HAP-1 (cell line): Measurements from ENCODE around the gene TAS2R60.
"Not testable (repeated sequence)": the region's sequence is repeated elsewhere in the genome, so short reads cannot be mapped to it uniquely, and the experiment has no call there.

Experiments used
- DNase-seq, 2 experiments: peaks; one replicate each; pipeline ENCODE4 v3.0.0-alpha.2; 2016 to 2020; ENCODE audit warnings: low spot score in 2 of 2
- H3K27me3 ChIP-seq: fragments of 250-450 bp; sonication (Bioruptor Pico); 2 replicates; pipeline ENCODE4 v1.5.1; 2020; ENCODE audit warnings: low read depth, mild to moderate bottlenecking, moderate library complexity
- H3K36me3 ChIP-seq: fragments of 250-450 bp; sonication (Bioruptor Pico); replicated peaks from 2 replicates; pipeline ENCODE4 v1.5.1; 2020; ENCODE audit warnings: mild to moderate bottlenecking
- H3K4me1 ChIP-seq: fragments of 250-450 bp; sonication (Bioruptor Pico); 2 replicates; pipeline ENCODE4 v1.5.1; 2020; ENCODE audit warnings: mild to moderate bottlenecking
- H3K4me3 ChIP-seq: fragments of 250-450 bp; sonication (Bioruptor Pico); 2 replicates; pipeline ENCODE4 v1.5.1; 2020; ENCODE audit warnings: mild to moderate bottlenecking, moderate library complexity
- H3K9me3 ChIP-seq: fragments of 250-450 bp; sonication (Bioruptor Pico); 2 replicates; pipeline ENCODE4 v1.5.1; 2020; ENCODE audit warnings: mild to moderate bottlenecking, moderate library complexity
- in situ Hi-C: fragments of 300-500 bp; cut with MboI; formaldehyde crosslinking; loops from 3 replicates; pipeline ENCODE4 v1.14.3; 2020; ENCODE audit warnings: low sequenced_read_pairs, inconsistent platforms, mixed read lengths

TAS2R60 gene

DNA sequence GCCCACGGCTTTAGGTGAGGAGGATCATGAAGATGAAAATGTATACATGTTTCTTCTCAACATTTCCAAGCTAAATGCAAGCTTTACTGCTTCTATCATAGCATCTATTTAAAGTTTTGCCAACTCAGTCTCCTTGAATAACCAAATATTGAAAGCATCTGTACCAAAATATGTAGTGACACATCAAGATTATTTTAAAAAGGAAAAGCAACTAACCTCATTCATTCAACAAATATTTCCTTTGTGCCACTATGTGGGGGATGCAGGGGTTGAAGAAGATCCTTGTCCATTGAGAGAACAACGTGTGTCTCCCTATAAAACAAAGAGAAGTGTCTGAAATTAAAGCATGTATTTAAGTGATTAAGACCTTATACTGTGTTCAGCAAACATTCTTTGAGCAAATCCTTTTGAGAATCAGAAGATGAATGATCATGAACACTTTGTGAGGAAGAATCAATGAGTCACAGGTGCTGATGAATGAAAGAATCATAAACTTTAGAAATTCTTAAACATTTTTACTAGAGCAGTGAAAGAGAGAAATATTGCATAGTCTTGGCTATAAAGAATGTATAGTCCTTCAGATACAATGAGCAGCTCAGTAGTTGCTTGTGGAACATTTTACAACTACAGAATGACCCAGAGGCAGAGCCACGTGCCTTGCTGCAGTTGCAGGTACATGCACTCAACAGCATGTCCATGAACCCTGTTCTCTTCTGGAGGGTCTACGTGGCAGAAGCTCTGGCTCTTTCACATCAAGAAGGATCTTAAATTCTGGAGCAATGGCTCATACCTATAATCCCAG lies 13.9 kb downstream of the TAS2R60 start:
- Histone ChIP-seq H3K27me3 (no peaks in the 10 kb centered on the region), H3K4me3 (no peak overlapping the region), H3K36me3 (no peaks in the 10 kb centered on the region), H3K4me1 (no peaks in the 10 kb centered on the region), H3K9me3 (no peaks in the 10 kb centered on the region)
- in situ Hi-C loops = no loop called here
- no peak for DNase-seq

GRCh38 chr7:143458263-143458662 lies 15.0 kb downstream of the TAS2R60 start:
- Histone ChIP-seq H3K36me3 (no peaks in the 10 kb centered on the region), H3K9me3 (no peaks in the 10 kb centered on the region), H3K27me3 (no peaks in the 10 kb centered on the region), H3K4me1 (no peaks in the 10 kb centered on the region), H3K4me3 (no peak overlapping the region)
- in situ Hi-C loops = no loop called here
- no peak for DNase-seq

DNA sequence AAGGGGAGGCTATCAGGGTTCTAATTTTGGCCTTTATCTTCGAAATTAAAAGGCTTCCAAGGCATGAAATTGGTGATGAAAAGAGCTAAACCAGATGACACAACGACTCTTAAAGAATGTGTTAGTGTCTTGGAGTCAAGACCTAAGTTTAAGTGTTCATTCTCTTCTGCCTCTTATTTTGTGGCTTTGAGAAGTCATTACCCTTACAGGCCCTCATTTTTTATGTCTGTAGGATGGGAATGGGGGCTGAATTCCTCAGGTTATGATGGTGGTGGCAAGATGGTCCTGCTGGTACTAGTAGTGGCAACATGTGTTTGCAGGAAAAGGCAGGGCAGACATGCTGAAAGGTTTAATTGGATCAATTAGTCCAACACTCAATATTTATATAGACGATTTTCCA lies 15.4 kb downstream of the TAS2R60 start:
- H3K9me3 ChIP-seq = no peaks in the 10 kb centered on the region
- no peaks in the 10 kb centered on the region for H3K27me3 ChIP-seq
- H3K4me1 ChIP-seq = no peaks in the 10 kb centered on the region
- H3K4me3 ChIP-seq = no peak overlapping the region
- no peak for DNase-seq
- no peaks in the 10 kb centered on the region for H3K36me3 ChIP-seq
- in situ Hi-C loops = no loop called here

GRCh38 chr7:143459359-143459758 lies 16.1 kb downstream of the TAS2R60 start:
- DNase-seq = no peak
- Histone ChIP-seq H3K36me3 (no peaks in the 10 kb centered on the region), H3K4me1 (no peaks in the 10 kb centered on the region), H3K9me3 (no peaks in the 10 kb centered on the region), H3K27me3 (no peaks in the 10 kb centered on the region), H3K4me3 (no peak overlapping the region)
- in situ Hi-C loops = no loop called here

DNA sequence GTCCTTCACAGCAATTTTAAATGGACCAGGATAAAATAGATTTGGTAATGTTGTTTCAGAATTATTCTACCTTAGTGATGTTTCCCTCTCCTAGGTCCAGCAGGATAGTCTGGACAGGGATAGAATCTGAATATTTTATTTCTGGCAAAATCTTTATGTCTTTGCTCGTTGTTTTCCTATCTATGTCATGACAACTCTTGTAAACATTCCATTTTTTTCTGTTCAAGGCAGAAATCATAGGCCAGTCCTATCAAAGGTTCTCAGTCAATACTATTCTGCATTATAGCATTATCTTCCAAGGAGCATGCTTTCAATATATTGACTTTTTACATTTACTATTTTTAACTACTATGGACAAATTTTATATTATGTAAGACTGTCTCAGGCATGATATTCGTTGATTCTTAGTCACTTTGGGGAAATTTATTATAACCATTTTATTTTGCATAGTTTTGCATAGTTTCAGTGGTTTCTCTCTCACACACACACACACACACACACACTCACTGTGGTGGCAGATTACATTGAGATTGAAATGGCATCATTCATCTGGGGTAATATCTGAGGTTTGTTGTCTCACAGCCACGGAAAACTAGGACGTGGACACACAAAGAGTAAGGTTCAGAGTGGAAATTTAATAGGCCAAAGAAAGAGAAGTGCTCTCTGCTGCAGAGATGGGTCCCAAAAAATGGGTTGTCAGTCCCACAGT lies 17.2 kb downstream of the TAS2R60 start:
- Histone ChIP-seq H3K36me3 (no peaks in the 10 kb centered on the region), H3K4me3 (no peak overlapping the region), H3K4me1 (no peaks in the 10 kb centered on the region), H3K9me3 (no peaks in the 10 kb centered on the region), H3K27me3 (no peaks in the 10 kb centered on the region)
- in situ Hi-C loops = no loop called here
- no peak for DNase-seq

- H3K36me3 ChIP-seq = no peaks in the 10 kb centered on the region
- DNase-seq = no peak
- H3K4me1 ChIP-seq = no peaks in the 10 kb centered on the region
- no peak overlapping the region for H3K4me3 ChIP-seq
- in situ Hi-C loops = no loop called here
- H3K9me3 ChIP-seq = no peaks in the 10 kb centered on the region
- H3K27me3 ChIP-seq = no peaks in the 10 kb centered on the region
These were observed 18.8 kb downstream of the TAS2R60 start for GRCh38 chr7:143462045-143462444.

- no peaks in the 10 kb centered on the region for H3K9me3 ChIP-seq
- H3K4me1 ChIP-seq = no peaks in the 10 kb centered on the region
- in situ Hi-C loops = no loop called here
- H3K36me3 ChIP-seq = no peaks in the 10 kb centered on the region
- no peaks in the 10 kb centered on the region for H3K27me3 ChIP-seq
- no peak overlapping the region for H3K4me3 ChIP-seq
- DNase-seq = no peak
These were observed 20.3 kb downstream of the TAS2R60 start for GRCh38 chr7:143463556-143463955.

- Histone ChIP-seq H3K9me3 (no peaks in the 10 kb centered on the region), H3K36me3 (no peaks in the 10 kb centered on the region), H3K4me1 (no peaks in the 10 kb centered on the region), H3K27me3 (no peaks in the 10 kb centered on the region), H3K4me3 (no peak overlapping the region)
- no peak for DNase-seq
- in situ Hi-C loops = no loop called here
These were observed 20.7 kb downstream of the TAS2R60 start for GRCh38 chr7:143463957-143464356.

DNA sequence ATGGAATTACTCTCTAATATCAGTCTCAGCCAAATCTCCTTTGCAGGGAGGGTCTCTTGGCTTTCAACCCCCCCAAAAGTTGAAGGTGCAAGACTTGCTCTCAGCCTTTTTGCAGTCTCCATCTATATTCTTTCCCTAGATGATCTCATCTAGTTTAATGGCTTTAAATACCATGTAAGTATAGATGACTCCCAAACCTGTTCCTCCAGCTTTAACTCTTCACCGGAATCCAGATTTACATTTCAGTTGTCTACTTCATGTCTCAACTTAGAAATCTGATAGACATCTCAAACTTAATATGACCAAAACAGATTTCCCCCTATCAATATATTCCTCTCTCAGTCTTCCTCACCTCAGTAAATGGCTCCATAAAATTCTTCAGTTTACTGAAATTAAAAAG lies 24.5 kb downstream of the TAS2R60 start:
- H3K36me3 ChIP-seq = no peaks in the 10 kb centered on the region
- DNase-seq = no peak
- in situ Hi-C loops = no loop called here
- no peaks in the 10 kb centered on the region for H3K27me3 ChIP-seq
- H3K4me3 ChIP-seq = no peak overlapping the region
- H3K9me3 ChIP-seq = no peaks in the 10 kb centered on the region
- H3K4me1 ChIP-seq = no peaks in the 10 kb centered on the region

GRCh38 chr7:143472071-143472689 lies 28.9 kb downstream of the TAS2R60 start:
- in situ Hi-C loops, H3K27me3 ChIP-seq, H3K4me1 ChIP-seq, H3K36me3 ChIP-seq, H3K9me3 ChIP-seq, H3K4me3 ChIP-seq, DNase-seq: not testable (repeated sequence)

- DNase-seq = no peak
- Histone ChIP-seq H3K4me1 (no peaks in the 10 kb centered on the region), H3K36me3 (no peaks in the 10 kb centered on the region), H3K4me3 (no peak within 1 kb of the TSS), H3K9me3 (no peaks in the 10 kb centered on the region), H3K27me3 (no peaks in the 10 kb centered on the region; the same call in 1 of the 2 replicates)
- in situ Hi-C loops = no loop called here
These were observed 34.4 kb downstream of the TAS2R60 start, which contains the start of gene TAS2R41 for GRCh38 chr7:143477501-143478150. TSS of gene TAS2R41 (plus strand) at chr7:143477873. CDS start at chr7:143477873, 0 bp downstream.

DNA sequence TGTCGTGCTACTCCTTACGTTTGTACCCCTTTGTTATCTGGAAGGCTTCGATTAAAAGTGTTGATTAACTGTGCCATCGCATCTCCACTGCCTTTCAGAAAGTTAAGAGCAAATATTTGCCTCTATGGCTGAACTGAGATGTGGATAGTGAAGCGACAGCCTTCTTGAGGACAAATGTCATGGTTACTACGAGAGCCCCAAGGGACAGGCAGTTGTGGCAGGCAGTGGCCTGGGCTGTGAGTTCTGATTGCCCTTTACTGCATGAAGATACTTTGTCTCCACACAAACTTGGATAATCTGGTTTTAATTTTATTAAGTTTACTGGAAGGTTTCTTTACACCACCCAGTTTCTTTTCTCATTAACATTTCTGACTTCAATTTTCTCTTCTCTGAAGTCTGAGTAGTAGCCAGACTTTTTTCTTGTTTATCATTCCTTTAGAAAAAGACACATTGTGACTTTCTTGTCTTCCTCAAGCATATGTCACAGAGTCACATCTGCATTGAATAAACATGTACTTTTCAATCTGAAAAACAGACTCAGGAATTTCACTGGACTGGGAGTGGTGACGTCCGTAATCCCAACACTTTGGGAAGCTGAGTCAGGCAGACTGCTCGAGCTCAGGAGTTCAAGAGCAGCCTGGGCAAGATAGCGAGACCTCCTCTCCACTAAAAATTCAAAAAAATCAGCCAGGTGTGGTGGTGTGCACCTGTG lies 36.0 kb downstream of the TAS2R60 start:
- Histone ChIP-seq H3K4me1 (no peaks in the 10 kb centered on the region), H3K36me3 (no peaks in the 10 kb centered on the region), H3K27me3 (no peaks in the 10 kb centered on the region), H3K4me3 (no peak overlapping the region), H3K9me3 (no peaks in the 10 kb centered on the region)
- in situ Hi-C loops = no loop called here
- no peak for DNase-seq

DNA sequence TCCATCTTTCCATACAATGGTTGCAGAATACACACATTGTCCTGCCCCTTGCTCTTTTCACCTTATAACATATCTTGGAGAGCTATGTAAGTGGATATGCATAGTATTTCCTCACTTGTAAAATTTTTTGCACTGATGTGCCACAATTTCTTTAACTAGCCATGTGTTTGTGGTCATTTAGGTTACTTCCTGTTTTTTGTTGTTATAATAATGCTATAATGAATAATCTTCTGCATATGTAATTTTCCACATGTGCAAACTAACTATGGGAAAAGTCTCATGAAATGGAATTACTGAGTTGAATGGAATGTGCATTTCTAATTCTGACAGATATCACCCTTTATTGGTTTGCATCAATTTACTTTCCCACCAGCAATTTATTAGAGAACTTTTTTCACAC lies 37.2 kb downstream of the TAS2R60 start:
- H3K4me3 ChIP-seq = no peak overlapping the region
- in situ Hi-C loops = no loop called here
- no peak for DNase-seq

More for the DNA sequence above, 37.2 kb downstream of the TAS2R60 start:
- Histone ChIP-seq H3K27me3 (no peaks in the 10 kb centered on the region), H3K36me3 (no peaks in the 10 kb centered on the region), H3K4me1 (no peaks in the 10 kb centered on the region), H3K9me3 (no peaks in the 10 kb centered on the region)
